ENCODE results near the gene MIPEP. TPM values are rescaled to one million over a fixed set of nuclear protein-coding genes. Genes with fewer than 3 reads are reported as not detected.

The MIPEP gene
- total RNA-seq, 3 donors from 2014 or later, result 17.3 to 27.0 (median 24.6) TPM

GRCh38 chr13:23716401-23716800 lies 172.8 kb downstream of the MIPEP start:
- no peak for DNase-seq
- Histone ChIP-seq H3K36me3 (ENCODE audit: low read depth) (no peaks in the 10 kb centered on the region), H3K9me3 (no peaks in the 10 kb centered on the region), H3K4me3 (no peak overlapping the region), H3K4me1 (ENCODE audit: low read depth) (no peaks in the 10 kb centered on the region)
- intact Hi-C loops (cut with DNase I, micrococcal nuclease), result no loop called here
- ATAC-seq, result no peak
- no peak for TF ChIP-seq CTCF (IDR thresholded peaks at IDR 0.05)

- no peaks in the 10 kb centered on the region for H3K4me1 ChIP-seq (ENCODE audit: low read depth)
- intact Hi-C loops (cut with DNase I, micrococcal nuclease), result no loop called here
- no peak for TF ChIP-seq CTCF (IDR thresholded peaks at IDR 0.05)
- H3K4me3 ChIP-seq, result no peak overlapping the region
- H3K36me3 ChIP-seq (ENCODE audit: low read depth), result no peaks in the 10 kb centered on the region
- ATAC-seq (peak; percentile 15), DNase-seq (peak in 1 of 3 donors; percentile 13)
- H3K9me3 ChIP-seq, result no peaks in the 10 kb centered on the region
Observed at GRCh38 chr13:23715762-23716235, 173.4 kb downstream of the MIPEP start.

- no peak for TF ChIP-seq CTCF (IDR thresholded peaks at IDR 0.05)
- intact Hi-C loops (cut with DNase I, micrococcal nuclease), result no loop called here
- Histone ChIP-seq H3K4me3 (no peak overlapping the region), H3K36me3 (ENCODE audit: low read depth) (no peaks in the 10 kb centered on the region), H3K9me3 (no peaks in the 10 kb centered on the region), H3K4me1 (ENCODE audit: low read depth) (no peaks in the 10 kb centered on the region)
- DNase-seq (no peak), ATAC-seq (no peak)
Observed at GRCh38 chr13:23715092-23715761, 174.0 kb downstream of the MIPEP start.

GRCh38 chr13:23714672-23715071 lies 174.5 kb downstream of the MIPEP start:
- ATAC-seq, result no peak
- H3K9me3 ChIP-seq, result no peaks in the 10 kb centered on the region
- no peak for TF ChIP-seq CTCF (IDR thresholded peaks at IDR 0.05)
- H3K4me3 ChIP-seq, result no peak overlapping the region
- no peaks in the 10 kb centered on the region for H3K36me3 ChIP-seq (ENCODE audit: low read depth)
- intact Hi-C loops (cut with DNase I, micrococcal nuclease), result no loop called here
- DNase-seq, result no peak
- H3K4me1 ChIP-seq (ENCODE audit: low read depth), result no peaks in the 10 kb centered on the region

- no peak for ATAC-seq
- Histone ChIP-seq H3K36me3 (ENCODE audit: low read depth) (no peaks in the 10 kb centered on the region), H3K4me3 (no peak overlapping the region)
Observed at GRCh38 chr13:23711355-23711754, 177.8 kb downstream of the MIPEP start.

More at GRCh38 chr13:23711355-23711754, 177.8 kb downstream of the MIPEP start:
- H3K4me1 ChIP-seq (ENCODE audit: low read depth), result no peaks in the 10 kb centered on the region
- no peaks in the 10 kb centered on the region for H3K9me3 ChIP-seq
- no peak for DNase-seq
- no peak for TF ChIP-seq CTCF (IDR thresholded peaks at IDR 0.05)
- intact Hi-C loops (cut with DNase I, micrococcal nuclease), result no loop called here
